Mesangial cell (primary cell): ENCODE results near the gene CCDC187. TPM values are rescaled to one million over a fixed set of nuclear protein-coding genes. Genes with fewer than 3 reads are reported as not detected.

Source experiments
- total RNA-seq: library from RNA; depleted of rRNA; stranded (reverse); fragments of >200 nt; gene quantifications from 2 replicates; pipeline ENCODE4 v1.2.3, GENCODE V29; 2015

CCDC187 gene
- total RNA-seq, result 0.25 TPM in 1 of 2 replicates, not detected in the other

DNA sequence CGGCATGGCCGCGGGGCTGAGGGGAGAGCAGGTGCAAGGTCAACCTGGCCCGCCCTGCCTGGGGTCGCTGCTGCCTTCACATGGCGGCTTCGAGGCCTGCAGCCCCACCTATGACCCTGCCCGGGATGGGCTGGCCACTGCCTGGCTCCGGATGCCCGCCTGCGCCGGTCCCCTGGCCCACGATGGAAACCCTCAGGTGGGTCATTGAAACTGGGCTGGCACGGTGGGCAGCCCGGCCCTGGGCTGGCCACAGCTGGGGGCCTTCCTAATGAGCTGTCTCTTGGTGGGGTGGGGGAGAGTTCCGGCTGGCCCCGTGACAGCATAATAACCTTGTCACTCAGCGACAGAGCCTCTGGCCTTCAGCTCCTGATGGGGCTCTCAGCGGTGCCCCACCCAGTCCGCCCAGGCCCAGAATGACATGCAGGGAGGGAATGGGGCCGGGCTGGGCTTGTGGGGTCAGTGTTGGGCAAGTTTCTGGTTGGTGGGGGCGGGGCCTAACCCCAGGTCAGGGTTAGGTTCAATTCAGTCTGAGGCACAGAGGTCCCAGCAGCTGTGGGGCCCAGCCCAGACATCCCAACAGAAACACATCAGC lies at the start of gene CCDC187:
Gene CCDC187 (minus strand): TSS at position 270 of the 592 bp plus-strand sequence. CDS start 264 bp downstream, at position 6.

DNA sequence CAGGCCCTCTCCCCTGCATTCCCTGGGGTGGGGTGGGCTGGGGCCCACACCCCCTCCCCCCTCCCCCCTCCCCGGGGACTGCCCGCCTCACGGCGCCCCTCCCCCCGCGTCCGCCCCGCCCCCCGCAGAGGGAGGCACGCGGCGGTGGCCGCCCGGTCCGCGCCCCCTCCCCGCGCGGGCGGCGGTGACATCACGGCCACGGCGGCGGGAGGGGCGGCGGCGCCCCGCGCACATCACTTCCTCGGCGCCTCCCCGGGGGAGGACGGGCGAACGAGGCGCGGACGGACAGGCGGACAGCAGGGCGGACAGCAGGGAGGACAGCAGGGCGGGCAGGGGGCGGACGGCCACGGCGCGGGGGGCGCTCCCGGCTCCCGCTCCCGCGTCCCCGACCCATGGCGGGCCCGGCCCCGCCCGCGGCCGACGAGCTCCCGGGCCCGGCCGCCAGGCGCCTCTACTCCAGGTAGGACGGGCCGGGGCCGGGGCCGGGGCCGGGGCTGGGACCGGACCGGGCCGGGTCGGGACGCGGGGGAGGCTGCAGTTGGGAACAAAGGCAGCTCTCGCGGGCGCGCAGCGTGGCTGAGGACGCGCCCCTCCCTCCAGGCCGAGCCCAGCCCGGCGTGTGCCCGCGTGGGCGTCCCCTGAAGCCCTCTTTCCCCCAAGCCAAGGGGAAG lies 23.5 kb upstream of the CCDC187 start, which contains the start of gene GPSM1:
Gene GPSM1 (plus strand): TSS at position 236 of the 671 bp plus-strand sequence. CDS start 157 bp downstream, at position 393.

DNA sequence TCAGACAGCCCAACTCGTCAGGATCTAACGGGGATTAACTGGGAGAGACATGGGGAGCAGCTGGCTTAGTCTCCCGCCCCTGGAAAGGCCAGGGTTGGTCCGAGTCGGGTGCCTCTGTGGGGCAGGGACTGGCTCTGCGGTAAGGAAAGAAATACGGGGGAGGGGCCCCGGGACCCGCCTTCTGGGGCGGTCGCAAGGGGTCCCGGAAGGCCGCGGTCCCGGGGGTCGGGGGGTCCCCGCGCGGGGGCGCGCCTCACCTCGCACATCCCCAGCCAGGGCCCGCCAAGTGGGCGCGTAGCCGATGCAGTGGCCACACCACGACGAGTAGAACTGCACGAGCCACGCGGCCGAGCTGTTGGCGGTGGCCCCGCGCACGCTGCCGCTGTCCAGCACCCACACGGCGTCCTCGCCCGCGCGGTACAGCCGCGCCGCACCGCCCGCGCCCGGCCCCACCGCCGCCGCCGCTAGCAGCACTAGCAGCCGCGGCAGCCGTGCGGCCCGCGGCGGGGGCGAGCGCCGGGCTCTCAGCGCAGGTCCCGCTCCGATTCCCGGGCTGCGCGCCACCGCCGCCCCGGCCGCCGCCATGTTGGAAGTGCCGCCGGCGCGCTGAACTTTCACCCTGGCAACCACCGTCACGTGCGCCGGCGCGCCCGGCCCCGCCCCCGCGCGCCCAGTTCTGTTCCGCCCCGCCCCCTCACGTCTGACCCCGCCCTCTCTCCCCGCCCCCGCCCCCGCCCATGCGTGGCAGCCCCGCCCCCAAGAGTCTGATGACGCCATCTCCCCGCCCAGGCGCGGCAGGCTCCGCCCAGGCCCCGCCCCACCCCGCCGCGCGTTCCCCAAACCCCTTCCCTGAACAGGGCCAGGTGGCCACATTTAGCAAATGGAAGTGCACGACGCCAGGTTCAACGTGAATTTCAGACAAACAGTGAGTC lies 58.4 kb downstream of the CCDC187 start, which contains the start of gene QSOX2:
Gene QSOX2 (minus strand): TSS at position 594 of the 932 bp plus-strand sequence. CDS start 9 bp downstream, at position 585.

DNA sequence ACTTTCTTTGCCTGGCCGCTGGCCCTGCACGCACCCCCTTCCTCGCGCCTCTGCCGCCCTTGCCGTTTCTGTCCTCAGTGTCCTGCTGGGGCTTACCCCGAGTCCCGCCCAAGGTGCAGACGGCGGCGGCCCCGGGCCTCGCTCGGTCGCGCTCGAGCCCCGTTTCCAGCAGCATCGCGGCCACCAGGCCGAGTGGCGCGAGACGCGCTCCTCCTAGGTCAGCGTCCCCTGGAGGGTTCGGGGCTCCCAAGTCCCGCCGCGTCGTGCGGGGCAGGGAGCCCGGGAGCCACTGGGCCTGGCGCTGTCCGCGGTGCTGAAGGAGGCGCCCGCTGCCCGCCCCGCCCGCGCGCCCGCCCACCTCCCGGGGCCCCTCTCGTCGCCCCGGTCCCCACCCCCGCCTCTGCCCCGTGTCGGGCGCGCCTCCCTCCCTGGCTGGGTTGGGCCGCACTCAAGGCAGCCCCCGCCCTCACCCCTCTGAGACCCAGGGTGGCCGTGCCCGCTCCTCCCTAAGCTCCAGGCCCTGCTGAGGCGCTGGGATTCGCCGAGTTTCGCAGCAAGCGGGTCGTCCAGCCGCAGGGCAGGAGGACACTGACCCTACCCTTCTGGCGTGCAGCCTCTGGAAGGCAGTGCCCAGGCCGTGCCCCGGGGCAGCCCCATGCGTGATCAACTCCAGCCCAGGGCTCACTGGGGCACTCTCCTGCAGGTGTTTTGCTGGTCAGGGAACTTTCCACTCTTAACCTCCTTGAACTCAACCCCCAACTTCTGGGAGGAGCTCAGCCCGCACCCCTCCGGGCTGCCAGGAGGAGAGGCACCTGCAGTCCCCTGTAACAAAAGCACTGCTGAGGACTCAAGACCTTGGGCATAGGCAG lies 98.8 kb downstream of the CCDC187 start, which contains the start of gene LHX3:
Gene LHX3 (minus strand): TSS at position 291 of the 869 bp plus-strand sequence. CDS start 116 bp downstream, at position 175.

Other genes with a start within 250 kb of the CCDC187 start
- gene NACC2, start 208.8 kb downstream of the CCDC187 start, total RNA-seq, result 32.4 and 42.2 TPM in 2 replicates
- gene TMEM250, start 185.2 kb downstream of the CCDC187 start, total RNA-seq, result 54.6 and 59.7 TPM in 2 replicates
- not detected in 2 replicates for gene LHX3, start 99.0 kb downstream of the CCDC187 start, total RNA-seq
- gene QSOX2, start 58.3 kb downstream of the CCDC187 start, total RNA-seq, result 14.6 and 22.3 TPM in 2 replicates
- gene GPSM1, start 23.4 kb upstream of the CCDC187 start, total RNA-seq, result 37.3 and 65.5 TPM in 2 replicates
- gene DNLZ, start 59.6 kb upstream of the CCDC187 start, total RNA-seq, result 20.8 and 41.2 TPM in 2 replicates
- gene CARD9, start 69.6 kb upstream of the CCDC187 start, total RNA-seq, result under 0.01 and 0.76 TPM in 2 replicates
- gene SNAPC4, start 96.1 kb upstream of the CCDC187 start, total RNA-seq, result 9.0 and 10.8 TPM in 2 replicates
- 53.6 and 57.8 TPM in 2 replicates for gene ENTR1, start 106.5 kb upstream of the CCDC187 start, total RNA-seq
- gene PMPCA, start 106.6 kb upstream of the CCDC187 start, total RNA-seq, result 52.6 and 59.6 TPM in 2 replicates
- gene INPP5E, start 135.8 kb upstream of the CCDC187 start, total RNA-seq, result 13.6 and 14.3 TPM in 2 replicates
- gene SEC16A, start 178.9 kb upstream of the CCDC187 start, total RNA-seq, result 44.6 and 56.2 TPM in 2 replicates
- gene NOTCH1, start 242.0 kb upstream of the CCDC187 start, total RNA-seq, result 23.0 and 36.0 TPM in 2 replicates